ENCODE measurements around the gene ZNF654. TPM values are rescaled to one million over a fixed set of nuclear protein-coding genes. Genes with fewer than 3 reads are reported as not detected.

Gene ZNF654
- total RNA-seq, 1 experiment from 2014 or later = 7.0 TPM

DNA sequence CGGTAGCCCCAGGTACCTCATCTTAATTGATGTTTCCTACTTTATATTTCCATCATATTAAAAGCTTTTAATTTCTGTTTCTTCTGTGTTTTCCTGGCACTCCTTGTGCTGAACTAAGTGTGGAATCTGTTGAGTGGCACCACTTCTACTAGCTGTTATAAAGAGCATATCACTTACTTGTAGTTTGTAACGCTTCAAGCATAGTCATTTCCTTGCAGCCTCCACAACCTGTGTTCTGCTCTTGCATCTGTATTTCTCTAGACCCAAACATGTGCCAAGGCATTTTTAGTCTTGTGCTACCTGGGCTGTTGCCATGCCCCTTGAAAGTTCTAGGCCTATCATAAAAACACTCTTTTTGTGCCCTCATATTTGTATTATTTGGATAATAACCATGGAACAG, 16.0 kb downstream of the ZNF654 start:
- Histone ChIP-seq H3K9me3 (ENCODE audit: control insufficient read depth in 1 of 2, insufficient read depth in 1 of 2, low read depth in 1 of 2, low read length in 2 of 2) (no peaks in the 10 kb centered on the region), H3K9ac (ENCODE audit: low read length) (no peak overlapping the region), H3K27ac (ENCODE audit: low read depth, low read length) (no peak overlapping the region), H3K9me2 (ENCODE audit: insufficient read depth) (no peaks in the 10 kb centered on the region), H3K36me3 (ENCODE audit: control insufficient read depth in 1 of 2, insufficient read depth in 2 of 2, low read length in 2 of 2) (no peaks in the 10 kb centered on the region), H3K4me3 (replicated peaks in 1 of 2; ENCODE audit: low read depth in 1 of 2, low read length in 2 of 2) (no peak overlapping the region), H3K4me2 (ENCODE audit: low read length) (no peak overlapping the region), H4K20me1 (ENCODE audit: insufficient read depth) (0 out of 2 replicates have a peak, but pooled peaks cover 5% of the 10 kb centered on the region), H3K27me3 (ENCODE audit: insufficient read depth, low read length) (no peaks in the 10 kb centered on the region), H2AFZ (ENCODE audit: low read depth, low read length, poor library complexity, severe bottlenecking) (no peak overlapping the region), H3K79me2 (ENCODE audit: insufficient read depth, low read length) (peaks cover 45% of the 10 kb centered on the region), H3K4me1 (ENCODE audit: control insufficient read depth in 1 of 2, insufficient read depth in 2 of 2, low read length in 2 of 2) (no peaks in the 10 kb centered on the region)
- no peak for DNase-seq (ENCODE audit: low read depth, low spot score)
- intact Hi-C loops (cut with micrococcal nuclease) = no loop called here
- ChIA-PET POLR2A (no interaction called here), CTCF (no interaction called here), RAD21 (ENCODE audit: low non-redundant PET in 1 of 2, low total read pairs in 2 of 2, uncharacterized antibody in 2 of 2, unreplicated experiment in 2 of 2) (no interaction called here)
- ATAC-seq = no peak
- TF ChIP-seq EZH2 (IDR thresholded peaks at IDR 0.05) (no peak), YY1 (IDR thresholded peaks at IDR 0.05; ENCODE audit: extremely low read depth, insufficient replicate concordance, low read depth, low read length) (no peak), EGR1 (IDR thresholded peaks at IDR 0.05; ENCODE audit: low read depth) (no peak), CBX3 (IDR thresholded peaks at IDR 0.05; ENCODE audit: low read depth) (no peak), JUND (IDR thresholded peaks at IDR 0.05) (no peak), SIN3A (IDR thresholded peaks at IDR 0.05; ENCODE audit: low read depth) (no peak), TCF7L2 (IDR thresholded peaks at IDR 0.05; ENCODE audit: borderline replicate concordance, extremely low read depth, insufficient read depth, insufficient read length) (no peak), SRF (IDR thresholded peaks at IDR 0.05; ENCODE audit: low read depth) (no peak), RAD21 (IDR thresholded peaks at IDR 0.05; ENCODE audit: low read depth) (no peak), CEBPB (IDR thresholded peaks at IDR 0.05; ENCODE audit: low read depth) (no peak), ZFX (IDR thresholded peaks at IDR 0.05) (no peak), SP1 (IDR thresholded peaks at IDR 0.05; ENCODE audit: low read depth) (no peak), POLR2AphosphoS5 (IDR thresholded peaks at IDR 0.05; ENCODE audit: low read depth, low read length) (no peak)
- TF ChIP-seq, protein P1, sequence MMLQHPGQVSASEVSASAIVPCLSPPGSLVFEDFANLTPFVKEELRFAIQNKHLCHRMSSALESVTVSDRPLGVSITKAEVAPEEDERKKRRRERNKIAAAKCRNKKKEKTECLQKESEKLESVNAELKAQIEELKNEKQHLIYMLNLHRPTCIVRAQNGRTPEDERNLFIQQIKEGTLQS (IDR thresholded peaks at IDR 0.05) = no peak
- TF ChIP-seq, protein P2, sequence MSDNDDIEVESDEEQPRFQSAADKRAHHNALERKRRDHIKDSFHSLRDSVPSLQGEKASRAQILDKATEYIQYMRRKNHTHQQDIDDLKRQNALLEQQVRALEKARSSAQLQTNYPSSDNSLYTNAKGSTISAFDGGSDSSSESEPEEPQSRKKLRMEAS (IDR thresholded peaks at IDR 0.05) = no peak
- TF ChIP-seq, protein P3, sequence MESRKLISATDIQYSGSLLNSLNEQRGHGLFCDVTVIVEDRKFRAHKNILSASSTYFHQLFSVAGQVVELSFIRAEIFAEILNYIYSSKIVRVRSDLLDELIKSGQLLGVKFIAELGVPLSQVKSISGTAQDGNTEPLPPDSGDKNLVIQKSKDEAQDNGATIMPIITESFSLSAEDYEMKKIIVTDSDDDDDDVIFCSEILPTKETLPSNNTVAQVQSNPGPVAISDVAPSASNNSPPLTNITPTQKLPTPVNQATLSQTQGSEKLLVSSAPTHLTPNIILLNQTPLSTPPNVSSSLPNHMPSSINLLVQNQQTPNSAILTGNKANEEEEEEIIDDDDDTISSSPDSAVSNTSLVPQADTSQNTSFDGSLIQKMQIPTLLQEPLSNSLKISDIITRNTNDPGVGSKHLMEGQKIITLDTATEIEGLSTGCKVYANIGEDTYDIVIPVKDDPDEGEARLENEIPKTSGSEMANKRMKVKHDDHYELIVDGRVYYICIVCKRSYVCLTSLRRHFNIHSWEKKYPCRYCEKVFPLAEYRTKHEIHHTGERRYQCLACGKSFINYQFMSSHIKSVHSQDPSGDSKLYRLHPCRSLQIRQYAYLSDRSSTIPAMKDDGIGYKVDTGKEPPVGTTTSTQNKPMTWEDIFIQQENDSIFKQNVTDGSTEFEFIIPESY (IDR thresholded peaks at IDR 0.05; ENCODE audit: extremely low read depth, insufficient replicate concordance, low read length) = no peak
- TF ChIP-seq, protein P4, sequence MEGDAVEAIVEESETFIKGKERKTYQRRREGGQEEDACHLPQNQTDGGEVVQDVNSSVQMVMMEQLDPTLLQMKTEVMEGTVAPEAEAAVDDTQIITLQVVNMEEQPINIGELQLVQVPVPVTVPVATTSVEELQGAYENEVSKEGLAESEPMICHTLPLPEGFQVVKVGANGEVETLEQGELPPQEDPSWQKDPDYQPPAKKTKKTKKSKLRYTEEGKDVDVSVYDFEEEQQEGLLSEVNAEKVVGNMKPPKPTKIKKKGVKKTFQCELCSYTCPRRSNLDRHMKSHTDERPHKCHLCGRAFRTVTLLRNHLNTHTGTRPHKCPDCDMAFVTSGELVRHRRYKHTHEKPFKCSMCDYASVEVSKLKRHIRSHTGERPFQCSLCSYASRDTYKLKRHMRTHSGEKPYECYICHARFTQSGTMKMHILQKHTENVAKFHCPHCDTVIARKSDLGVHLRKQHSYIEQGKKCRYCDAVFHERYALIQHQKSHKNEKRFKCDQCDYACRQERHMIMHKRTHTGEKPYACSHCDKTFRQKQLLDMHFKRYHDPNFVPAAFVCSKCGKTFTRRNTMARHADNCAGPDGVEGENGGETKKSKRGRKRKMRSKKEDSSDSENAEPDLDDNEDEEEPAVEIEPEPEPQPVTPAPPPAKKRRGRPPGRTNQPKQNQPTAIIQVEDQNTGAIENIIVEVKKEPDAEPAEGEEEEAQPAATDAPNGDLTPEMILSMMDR (IDR thresholded peaks at IDR 0.05 in 2 of 3, conservative IDR thresholded peaks at IDR 0.05 in 1 of 3; ENCODE audit: borderline replicate concordance in 1 of 3, insufficient read depth in 1 of 3, low read depth in 2 of 3, low read length in 2 of 3) = no peak
- TF ChIP-seq, protein P5, sequence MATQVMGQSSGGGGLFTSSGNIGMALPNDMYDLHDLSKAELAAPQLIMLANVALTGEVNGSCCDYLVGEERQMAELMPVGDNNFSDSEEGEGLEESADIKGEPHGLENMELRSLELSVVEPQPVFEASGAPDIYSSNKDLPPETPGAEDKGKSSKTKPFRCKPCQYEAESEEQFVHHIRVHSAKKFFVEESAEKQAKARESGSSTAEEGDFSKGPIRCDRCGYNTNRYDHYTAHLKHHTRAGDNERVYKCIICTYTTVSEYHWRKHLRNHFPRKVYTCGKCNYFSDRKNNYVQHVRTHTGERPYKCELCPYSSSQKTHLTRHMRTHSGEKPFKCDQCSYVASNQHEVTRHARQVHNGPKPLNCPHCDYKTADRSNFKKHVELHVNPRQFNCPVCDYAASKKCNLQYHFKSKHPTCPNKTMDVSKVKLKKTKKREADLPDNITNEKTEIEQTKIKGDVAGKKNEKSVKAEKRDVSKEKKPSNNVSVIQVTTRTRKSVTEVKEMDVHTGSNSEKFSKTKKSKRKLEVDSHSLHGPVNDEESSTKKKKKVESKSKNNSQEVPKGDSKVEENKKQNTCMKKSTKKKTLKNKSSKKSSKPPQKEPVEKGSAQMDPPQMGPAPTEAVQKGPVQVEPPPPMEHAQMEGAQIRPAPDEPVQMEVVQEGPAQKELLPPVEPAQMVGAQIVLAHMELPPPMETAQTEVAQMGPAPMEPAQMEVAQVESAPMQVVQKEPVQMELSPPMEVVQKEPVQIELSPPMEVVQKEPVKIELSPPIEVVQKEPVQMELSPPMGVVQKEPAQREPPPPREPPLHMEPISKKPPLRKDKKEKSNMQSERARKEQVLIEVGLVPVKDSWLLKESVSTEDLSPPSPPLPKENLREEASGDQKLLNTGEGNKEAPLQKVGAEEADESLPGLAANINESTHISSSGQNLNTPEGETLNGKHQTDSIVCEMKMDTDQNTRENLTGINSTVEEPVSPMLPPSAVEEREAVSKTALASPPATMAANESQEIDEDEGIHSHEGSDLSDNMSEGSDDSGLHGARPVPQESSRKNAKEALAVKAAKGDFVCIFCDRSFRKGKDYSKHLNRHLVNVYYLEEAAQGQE (IDR thresholded peaks at IDR 0.05; ENCODE audit: low read depth) = no peak
- BruUV-seq (replicated peaks) = no TSS peak

All from HCT116 (cell line).